ENCODE measurements around the gene VASN.

DNA sequence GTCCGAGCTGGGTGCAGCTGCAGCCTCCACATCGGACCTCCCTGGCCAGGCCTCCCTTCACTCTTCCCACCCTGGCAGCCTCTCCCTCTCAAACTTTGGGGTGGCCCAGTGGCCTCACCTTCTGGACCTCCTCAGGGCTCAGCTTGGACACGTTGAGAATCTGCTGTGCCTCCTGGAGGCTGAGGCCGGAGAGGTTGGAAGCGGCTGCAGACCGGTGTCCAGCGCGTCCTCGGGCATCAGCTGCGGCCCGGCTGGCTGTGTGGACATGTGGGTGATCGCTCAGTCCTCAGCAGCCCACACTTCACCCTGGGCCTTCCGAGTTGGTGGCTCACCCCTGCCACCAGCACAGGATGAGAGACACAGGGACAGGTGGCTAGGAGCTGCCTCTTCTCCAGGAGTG is 30.4 kb upstream of the VASN start:
- TF ChIP-seq, protein P1, sequence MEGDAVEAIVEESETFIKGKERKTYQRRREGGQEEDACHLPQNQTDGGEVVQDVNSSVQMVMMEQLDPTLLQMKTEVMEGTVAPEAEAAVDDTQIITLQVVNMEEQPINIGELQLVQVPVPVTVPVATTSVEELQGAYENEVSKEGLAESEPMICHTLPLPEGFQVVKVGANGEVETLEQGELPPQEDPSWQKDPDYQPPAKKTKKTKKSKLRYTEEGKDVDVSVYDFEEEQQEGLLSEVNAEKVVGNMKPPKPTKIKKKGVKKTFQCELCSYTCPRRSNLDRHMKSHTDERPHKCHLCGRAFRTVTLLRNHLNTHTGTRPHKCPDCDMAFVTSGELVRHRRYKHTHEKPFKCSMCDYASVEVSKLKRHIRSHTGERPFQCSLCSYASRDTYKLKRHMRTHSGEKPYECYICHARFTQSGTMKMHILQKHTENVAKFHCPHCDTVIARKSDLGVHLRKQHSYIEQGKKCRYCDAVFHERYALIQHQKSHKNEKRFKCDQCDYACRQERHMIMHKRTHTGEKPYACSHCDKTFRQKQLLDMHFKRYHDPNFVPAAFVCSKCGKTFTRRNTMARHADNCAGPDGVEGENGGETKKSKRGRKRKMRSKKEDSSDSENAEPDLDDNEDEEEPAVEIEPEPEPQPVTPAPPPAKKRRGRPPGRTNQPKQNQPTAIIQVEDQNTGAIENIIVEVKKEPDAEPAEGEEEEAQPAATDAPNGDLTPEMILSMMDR (IDR thresholded peaks at IDR 0.05; ENCODE audit: low read depth, low read length, poor library complexity, severe bottlenecking), result no peak
- TF ChIP-seq EZH2phosphoT487 (IDR thresholded peaks at IDR 0.05; ENCODE audit: borderline replicate concordance, low read length), result no peak

Measured in DOHH2 (cell line).